NCI-H2107 (cell line): ENCODE measurements around the gene MPDU1.

Experiments used
- DNase-seq: peaks from one replicate; lab custom pipeline; 2025; lab: John Stamatoyannopoulos, UW

The MPDU1 gene

GRCh38 chr17:7560172-7561027 is 23.3 kb upstream of the MPDU1 start:
- DNase-seq, result peak; percentile 32

DNA sequence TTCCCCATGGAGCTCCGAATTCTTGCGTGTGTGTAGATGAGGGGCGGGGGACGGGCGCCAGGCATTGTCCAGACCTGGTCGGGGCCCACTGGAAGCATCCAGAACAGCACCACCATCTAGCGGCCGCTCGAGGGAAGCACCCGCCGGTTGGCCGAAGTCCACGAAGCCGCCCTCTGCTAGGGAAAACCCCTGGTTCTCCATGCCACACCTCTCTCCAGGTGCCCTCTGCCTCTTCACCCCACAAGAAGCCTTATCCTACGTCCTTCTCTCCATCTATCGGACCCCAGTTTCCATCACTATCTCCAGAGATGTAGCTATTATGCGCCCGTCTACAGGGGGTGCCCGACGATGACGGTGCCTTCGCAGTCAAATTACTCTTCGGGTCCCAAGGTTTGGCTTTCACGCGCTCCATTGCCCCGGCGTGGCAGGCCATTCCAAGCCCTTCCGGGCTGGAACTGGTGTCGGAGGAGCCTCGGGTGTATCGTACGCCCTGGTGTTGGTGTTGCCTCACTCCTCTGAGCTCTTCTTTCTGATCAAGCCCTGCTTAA is 22.6 kb upstream of the MPDU1 start:
- DNase-seq, result peak; percentile 55

DNA sequence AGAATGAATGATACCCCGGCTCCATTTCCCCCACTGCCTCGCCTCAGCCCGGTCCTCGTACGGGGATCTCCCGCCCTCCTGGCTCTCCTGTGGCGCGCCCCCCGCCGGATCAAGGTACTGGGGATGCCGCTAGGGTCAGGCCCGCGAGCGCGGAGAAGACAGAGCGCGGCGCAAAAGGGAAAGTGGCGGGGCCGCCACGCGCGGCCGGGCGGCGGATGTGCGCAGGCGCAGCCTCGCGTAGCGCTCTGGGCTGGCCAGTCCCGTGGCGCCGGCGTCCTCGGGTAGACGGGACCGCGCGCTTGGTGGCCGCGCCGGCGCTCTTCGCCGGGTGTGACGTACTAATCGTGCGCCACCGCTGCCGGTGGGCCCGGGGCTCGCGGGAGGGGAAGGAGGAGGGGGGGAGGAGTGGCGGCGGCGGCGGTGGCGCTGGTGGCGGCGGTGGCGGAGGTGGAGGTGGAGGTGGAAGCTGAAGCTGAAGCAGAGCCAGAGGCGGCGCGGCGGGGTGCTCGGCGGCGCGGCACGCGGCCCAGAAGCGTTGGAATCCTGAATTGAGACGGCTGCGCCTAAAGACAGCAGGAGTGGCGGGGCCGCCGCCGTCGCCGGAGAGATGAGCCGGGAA is 22.0 kb upstream of the MPDU1 start, which contains the start of gene SENP3:
TSS of gene SENP3 (plus strand) at position 331 of the 619 bp plus-strand sequence. CDS start 1,158 bp downstream, outside the sequence.
- peak; percentile 63 for DNase-seq

DNA sequence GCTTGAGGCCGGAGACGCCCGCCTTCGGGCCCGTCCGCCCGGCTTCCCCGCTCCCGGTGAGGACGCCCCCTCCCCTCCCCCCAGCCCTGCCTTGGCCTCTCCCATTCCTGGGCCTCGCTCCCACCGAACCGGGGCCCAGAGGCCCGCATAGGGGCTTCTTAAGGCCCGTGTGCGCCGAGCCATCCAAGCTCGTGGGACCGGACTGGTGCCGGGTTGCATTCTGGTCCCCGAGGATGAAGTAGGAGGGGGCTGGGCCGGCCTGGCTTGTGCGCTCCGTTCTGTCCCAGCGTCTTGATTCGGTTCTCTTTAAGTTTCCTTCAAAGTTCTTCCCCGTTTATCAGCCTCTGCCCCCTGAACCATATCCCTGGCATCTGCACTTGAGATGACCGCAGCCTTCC is 21.4 kb upstream of the MPDU1 start:
- DNase-seq, result no peak

GRCh38 chr17:7563115-7563869 is 20.4 kb upstream of the MPDU1 start:
- DNase-seq, result no peak

GRCh38 chr17:7569571-7569970 is 14.1 kb upstream of the MPDU1 start:
- DNase-seq, result no peak

DNA sequence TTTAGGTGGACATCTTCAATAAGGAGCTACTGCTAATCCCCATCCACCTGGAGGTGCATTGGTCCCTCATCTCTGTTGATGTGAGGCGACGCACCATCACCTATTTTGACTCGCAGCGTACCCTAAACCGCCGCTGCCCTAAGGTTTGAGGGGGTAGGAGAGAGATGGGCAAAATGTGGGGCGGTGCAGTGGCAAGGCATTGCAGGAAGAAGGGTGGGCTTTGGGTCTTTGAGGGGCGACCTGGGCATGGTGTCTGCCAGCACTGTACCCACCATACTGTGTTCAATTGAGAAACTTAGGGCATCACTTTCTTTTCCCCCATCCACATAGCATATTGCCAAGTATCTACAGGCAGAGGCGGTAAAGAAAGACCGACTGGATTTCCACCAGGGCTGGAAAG is 13.3 kb upstream of the MPDU1 start:
- DNase-seq, result no peak

DNA sequence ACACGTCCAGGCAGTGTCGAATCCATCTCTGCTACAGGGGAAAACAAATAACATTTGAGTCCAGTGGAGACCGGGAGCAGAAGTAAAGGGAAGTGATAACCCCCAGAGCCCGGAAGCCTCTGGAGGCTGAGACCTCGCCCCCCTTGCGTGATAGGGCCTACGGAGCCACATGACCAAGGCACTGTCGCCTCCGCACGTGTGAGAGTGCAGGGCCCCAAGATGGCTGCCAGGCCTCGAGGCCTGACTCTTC is 11.4 kb upstream of the MPDU1 start:
- DNase-seq, result no peak

DNA sequence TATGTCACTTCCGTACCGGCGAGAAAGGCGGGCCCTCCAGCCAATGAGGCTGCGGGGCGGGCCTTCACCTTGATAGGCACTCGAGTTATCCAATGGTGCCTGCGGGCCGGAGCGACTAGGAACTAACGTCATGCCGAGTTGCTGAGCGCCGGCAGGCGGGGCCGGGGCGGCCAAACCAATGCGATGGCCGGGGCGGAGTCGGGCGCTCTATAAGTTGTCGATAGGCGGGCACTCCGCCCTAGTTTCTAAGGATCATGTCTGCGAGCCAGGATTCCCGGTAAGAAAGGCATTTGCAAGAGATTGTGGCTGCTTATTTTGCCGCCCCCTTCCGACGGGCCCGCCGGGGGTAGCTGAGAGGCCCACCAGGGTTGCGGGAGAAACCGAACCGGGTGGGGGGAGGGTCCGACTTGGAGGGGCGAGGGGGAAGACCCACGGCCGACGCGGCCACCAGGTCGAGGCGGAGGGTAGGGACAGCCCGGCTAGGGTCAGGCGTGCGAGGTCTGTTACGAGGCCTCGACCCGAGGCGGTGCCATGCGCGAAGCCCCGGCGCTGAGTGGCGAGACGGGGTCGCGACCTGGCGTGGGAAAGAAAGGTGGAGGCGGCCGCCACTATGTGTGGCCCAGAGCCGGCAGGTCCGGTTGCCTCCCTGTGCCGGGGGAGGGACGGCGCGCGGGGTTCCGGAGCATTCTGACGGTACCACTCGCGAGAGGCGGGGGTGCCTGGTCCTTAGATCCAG is 10.9 kb upstream of the MPDU1 start:
- peak; percentile 89 for DNase-seq

DNA sequence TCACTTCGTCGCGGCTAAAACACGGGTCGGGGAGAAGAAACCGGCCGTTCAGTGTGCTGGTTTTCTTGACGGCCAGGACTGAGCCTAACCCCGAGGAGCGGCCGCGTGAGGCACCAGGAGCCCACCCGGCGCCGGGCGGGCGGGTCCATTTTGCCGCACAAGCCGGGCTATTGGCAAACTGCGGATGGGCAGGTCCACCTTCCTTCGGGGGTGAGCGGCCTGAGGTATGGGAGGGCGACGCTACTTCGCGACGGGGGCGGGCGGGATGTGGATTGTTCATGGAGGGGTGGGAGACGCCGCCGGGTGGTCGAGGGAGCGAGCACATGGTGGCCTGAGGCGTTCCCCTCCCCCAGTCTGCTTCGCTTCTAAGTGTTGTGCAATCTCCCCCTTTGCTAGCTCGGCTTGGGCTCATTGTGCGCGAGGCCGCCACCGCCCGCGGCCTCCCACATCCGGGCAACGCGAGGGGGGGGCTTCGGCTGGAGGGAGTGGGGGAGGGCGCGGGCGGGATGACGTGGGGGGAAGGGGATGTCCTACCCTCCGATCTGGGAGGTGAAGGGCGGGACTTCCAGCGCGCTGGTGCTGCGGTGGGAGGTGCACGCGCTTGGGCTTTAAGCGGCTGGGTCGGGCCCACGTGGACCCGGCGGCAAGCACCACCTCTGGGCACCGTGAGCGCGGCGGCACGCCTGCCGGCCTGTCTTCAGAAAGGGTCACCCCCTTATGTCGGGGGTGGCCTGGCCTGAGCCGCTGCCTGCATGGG is 10.2 kb upstream of the MPDU1 start:
- DNase-seq, result peak; percentile 39

- no peak for DNase-seq
Observed at GRCh38 chr17:7574176-7574953, 9.3 kb upstream of the MPDU1 start.

GRCh38 chr17:7575481-7575883 is 8.2 kb upstream of the MPDU1 start:
- DNase-seq, result no peak

- DNase-seq, result no peak
Observed at GRCh38 chr17:7575959-7576358, 7.7 kb upstream of the MPDU1 start.

DNA sequence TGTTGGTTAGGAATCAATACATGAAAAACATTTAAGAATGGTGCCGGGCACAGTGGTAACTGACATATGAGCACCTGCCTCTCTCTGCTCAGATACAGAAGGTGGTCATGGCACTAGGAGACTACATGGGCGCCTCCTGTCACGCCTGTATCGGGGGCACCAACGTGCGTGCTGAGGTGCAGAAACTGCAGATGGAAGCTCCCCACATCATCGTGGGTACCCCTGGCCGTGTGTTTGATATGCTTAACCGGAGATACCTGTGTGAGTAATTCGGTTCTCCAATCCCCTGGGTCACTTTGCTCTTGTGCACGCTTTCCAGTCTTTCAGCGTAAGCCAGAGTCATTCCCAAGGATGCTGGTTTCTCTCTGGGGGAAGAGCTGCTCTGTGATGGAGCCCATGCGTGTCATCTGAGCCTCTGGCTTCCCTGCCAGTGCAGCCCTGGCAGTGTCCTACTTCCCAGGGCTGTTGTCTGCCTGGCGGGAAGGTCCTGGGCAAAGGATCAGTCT is 7.2 kb upstream of the MPDU1 start:
- DNase-seq, result no peak

GRCh38 chr17:7577327-7578199 is 6.1 kb upstream of the MPDU1 start:
- no peak for DNase-seq

- no peak for DNase-seq
Observed at GRCh38 chr17:7579001-7579833, 4.4 kb upstream of the MPDU1 start, which contains the start of gene CD68. TSS of gene CD68 (plus strand) at chr17:7579638. CDS start at chr17:7579678, 40 bp downstream.

GRCh38 chr17:7579834-7580603 is 3.6 kb upstream of the MPDU1 start:
- no peak for DNase-seq
